ENCODE data around the gene KDM3B. TPM values are rescaled to one million over a fixed set of nuclear protein-coding genes. Genes with fewer than 3 reads are reported as not detected.
A peak's percentile ranks its signal among the peaks of the same experiment; 100 is the strongest.

The KDM3B gene
- total RNA-seq, 1 donor from 2014 or later: 97.7 TPM

DNA sequence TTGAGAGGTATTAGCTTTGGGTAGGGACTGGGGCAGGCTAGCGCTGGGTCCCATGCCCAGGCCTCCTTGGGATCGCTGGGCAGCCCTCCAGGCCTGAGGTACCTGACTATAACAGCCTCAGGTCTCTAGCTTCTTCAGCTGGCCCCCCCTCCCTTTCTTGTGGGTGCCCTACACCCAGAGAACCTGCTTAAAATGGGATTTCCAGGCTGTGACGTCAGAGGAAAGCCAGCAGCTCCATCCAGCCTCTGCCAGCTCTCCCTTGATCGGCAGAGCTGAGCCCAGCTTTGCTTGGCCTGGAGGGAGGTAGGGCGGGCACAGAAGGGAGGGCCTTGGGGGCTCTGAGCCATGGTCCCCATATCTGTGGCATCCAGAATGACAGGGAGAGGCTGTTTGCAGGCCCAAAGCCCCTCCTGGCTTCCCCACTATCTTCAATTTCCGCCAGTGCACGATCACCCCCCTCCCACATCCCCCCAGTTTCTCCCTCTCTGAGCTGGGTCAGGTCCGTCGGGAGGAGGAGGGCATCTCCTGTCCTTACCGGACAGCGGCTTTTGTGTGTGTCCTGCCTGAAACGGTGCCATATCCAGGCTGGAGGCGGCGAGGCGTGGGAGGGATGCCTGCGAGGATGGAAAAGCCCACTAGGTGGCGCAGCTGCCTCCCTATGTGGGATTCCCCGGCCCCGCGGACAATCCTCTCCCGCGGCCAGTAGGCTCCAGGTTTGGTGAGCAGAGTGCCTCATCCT lies 97.2 kb downstream of the KDM3B start:
- peaks cover 22% of the 10 kb centered on the region for H3K4me1 Mint-ChIP-seq (ENCODE audit: unreplicated experiment)

GRCh38 chr5:138450971-138451370 lies 98.5 kb downstream of the KDM3B start:
- H3K27me3 Mint-ChIP-seq: peaks cover 12% of the 10 kb centered on the region
- H3K9me3 Mint-ChIP-seq: no peaks in the 10 kb centered on the region
- TF ChIP-seq CTCF (conservative IDR thresholded peaks at IDR 0.05): no peak
- DNase-seq (ENCODE audit: extremely low spot score, unreplicated experiment): no peak
- no peak overlapping the region for H3K27ac Mint-ChIP-seq
- H3K4me3 Mint-ChIP-seq: no peak overlapping the region
- peaks cover 22% of the 10 kb centered on the region for H3K4me1 Mint-ChIP-seq (ENCODE audit: unreplicated experiment)
- no peaks in the 10 kb centered on the region for H3K36me3 Mint-ChIP-seq

More for the DNA sequence above, 97.2 kb downstream of the KDM3B start:
- H3K9me3 Mint-ChIP-seq: no peaks in the 10 kb centered on the region
- H3K27me3 Mint-ChIP-seq: peaks cover 5% of the 10 kb centered on the region
- H3K36me3 Mint-ChIP-seq: no peaks in the 10 kb centered on the region
- peak; percentile 98 for TF ChIP-seq CTCF (conservative IDR thresholded peaks at IDR 0.05)
- H3K4me3 Mint-ChIP-seq: peak overlapping the region; percentile 74
- DNase-seq (ENCODE audit: extremely low spot score, unreplicated experiment): peak; percentile 94
- H3K27ac Mint-ChIP-seq: peak overlapping the region; percentile 70

GRCh38 chr5:138452720-138453119 lies 100.2 kb downstream of the KDM3B start:
- Mint-ChIP-seq H3K9me3 (no peaks in the 10 kb centered on the region), H3K36me3 (no peaks in the 10 kb centered on the region), H3K27me3 (peaks cover 21% of the 10 kb centered on the region), H3K27ac (no peak overlapping the region), H3K4me3 (no peak overlapping the region), H3K4me1 (ENCODE audit: unreplicated experiment) (peaks cover 22% of the 10 kb centered on the region)
- TF ChIP-seq CTCF (conservative IDR thresholded peaks at IDR 0.05): no peak
- no peak for DNase-seq (ENCODE audit: extremely low spot score, unreplicated experiment)

GRCh38 chr5:138453590-138453989 lies 101.1 kb downstream of the KDM3B start:
- Mint-ChIP-seq H3K27me3 (peaks cover 24% of the 10 kb centered on the region), H3K27ac (no peak overlapping the region), H3K36me3 (no peaks in the 10 kb centered on the region), H3K4me1 (ENCODE audit: unreplicated experiment) (peaks cover 18% of the 10 kb centered on the region), H3K4me3 (no peak overlapping the region), H3K9me3 (no peaks in the 10 kb centered on the region)
- no peak for TF ChIP-seq CTCF (conservative IDR thresholded peaks at IDR 0.05)
- no peak for DNase-seq (ENCODE audit: extremely low spot score, unreplicated experiment)

- Mint-ChIP-seq H3K4me3 (no peak overlapping the region), H3K4me1 (ENCODE audit: unreplicated experiment) (peaks cover 13% of the 10 kb centered on the region), H3K27ac (no peak overlapping the region), H3K36me3 (no peaks in the 10 kb centered on the region), H3K9me3 (no peaks in the 10 kb centered on the region), H3K27me3 (peaks cover 27% of the 10 kb centered on the region)
- no peak for DNase-seq (ENCODE audit: extremely low spot score, unreplicated experiment)
- no peak for TF ChIP-seq CTCF (conservative IDR thresholded peaks at IDR 0.05)
These were observed 101.6 kb downstream of the KDM3B start for GRCh38 chr5:138454121-138454520.

Data from type B pancreatic cell (in vitro differentiated cells).